ENCODE results near the gene NEDD1. TPM values are rescaled to one million over a fixed set of nuclear protein-coding genes. Genes with fewer than 3 reads are reported as not detected.

Gene NEDD1
- total and polyA plus RNA-seq, 2 experiments from 2014 or later, result 39.7 to 62.0 TPM

DNA sequence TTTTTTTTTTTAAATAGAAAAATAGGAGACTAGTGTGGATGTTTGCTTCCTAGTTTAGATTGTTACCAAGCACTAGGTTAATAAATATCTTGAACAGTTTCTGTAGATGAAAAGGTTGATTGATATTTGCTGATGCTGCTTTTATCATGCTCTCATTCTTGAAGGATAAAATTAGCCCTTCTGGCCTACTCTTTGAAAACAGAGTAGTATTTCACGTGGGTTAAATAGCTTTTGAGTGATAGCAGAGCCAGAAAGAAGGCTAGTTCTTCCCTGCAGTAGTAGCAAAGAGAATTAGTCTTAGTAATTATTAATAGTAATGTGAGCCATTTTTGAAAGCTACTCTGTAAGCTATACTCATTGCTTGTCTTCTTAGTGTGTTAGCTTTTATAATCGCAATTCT lies 5.2 kb downstream of the NEDD1 start:
- Histone ChIP-seq H3K4me2 (ENCODE audit: unreplicated experiment) (peak overlapping the region; percentile 7), H3K9me2 (ENCODE audit: insufficient read depth) (no peaks in the 10 kb centered on the region), H3K9me3 (ENCODE audit: low read depth) (no peaks in the 10 kb centered on the region), H4K20me1 (ENCODE audit: insufficient read depth) (no peaks in the 10 kb centered on the region), H3K9ac (no peak overlapping the region), H3K27me3 (replicated peaks; ENCODE audit: insufficient read depth) (no peaks in the 10 kb centered on the region), H3K4me1 (ENCODE audit: insufficient read depth) (peaks cover 30% of the 10 kb centered on the region), H3K36me3 (ENCODE audit: low read depth) (0 out of 2 replicates have a peak, but pooled peaks cover 8% of the 10 kb centered on the region), H2AFZ (no peak overlapping the region), H3F3A (ENCODE audit: insufficient read depth) (no peaks in the 10 kb centered on the region), H3K4me3 (no peak overlapping the region), H3K27ac (no peak overlapping the region), H3K79me2 (ENCODE audit: insufficient read depth) (peaks cover 95% of the 10 kb centered on the region)
- in situ Hi-C loops (cut with MboI), result no loop called here
- TF ChIP-seq EZH2phosphoT487 (IDR thresholded peaks at IDR 0.05; ENCODE audit: insufficient read depth, low read depth) (no peak), EZH2 (IDR thresholded peaks at IDR 0.05; ENCODE audit: insufficient read depth, poor library complexity, severe bottlenecking) (no peak)
- DNase-seq, result no peak
- 95% methylated on average over 2 of the region's 2 CpGs for WGBS, 2 experiments (ENCODE audit: low coverage in 1 of 2, low lambda C conversion rate in 2 of 2, missing lambda C conversion rate in 2 of 2)

DNA sequence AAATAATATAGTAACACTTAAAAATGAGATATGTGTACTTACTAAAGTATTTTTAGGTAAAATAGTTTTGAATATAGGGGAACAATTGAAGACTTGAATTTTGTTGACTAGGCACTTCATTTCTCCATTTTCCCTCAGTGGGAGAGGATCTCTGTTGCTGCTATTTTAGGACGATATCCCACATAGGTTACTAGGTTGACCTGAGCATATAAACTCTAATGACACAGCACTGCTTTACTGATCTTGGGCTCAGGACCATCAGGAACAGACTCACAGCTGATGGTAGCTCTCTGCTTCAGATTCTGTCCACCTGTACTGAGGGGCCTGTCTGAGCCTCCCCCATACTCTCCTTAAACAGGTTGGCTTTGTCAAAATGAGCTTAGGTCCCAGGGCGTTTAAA lies 5.9 kb downstream of the NEDD1 start:
- no peak overlapping the region for H2AFZ ChIP-seq
- no peaks in the 10 kb centered on the region for H3F3A ChIP-seq (ENCODE audit: insufficient read depth)
- no peaks in the 10 kb centered on the region for H3K9me3 ChIP-seq (ENCODE audit: low read depth)
- in situ Hi-C loops (cut with MboI), result no loop called here
- H3K27ac ChIP-seq, result no peak overlapping the region
- H3K36me3 ChIP-seq (ENCODE audit: low read depth), result 0 out of 2 replicates have a peak, but pooled peaks cover 13% of the 10 kb centered on the region
- TF ChIP-seq EZH2phosphoT487 (IDR thresholded peaks at IDR 0.05; ENCODE audit: insufficient read depth, low read depth) (no peak), EZH2 (IDR thresholded peaks at IDR 0.05; ENCODE audit: insufficient read depth, poor library complexity, severe bottlenecking) (no peak)
- peaks cover 95% of the 10 kb centered on the region for H3K79me2 ChIP-seq (ENCODE audit: insufficient read depth)
- no peaks in the 10 kb centered on the region for H3K27me3 ChIP-seq (replicated peaks; ENCODE audit: insufficient read depth)
- no peak overlapping the region for H3K4me3 ChIP-seq
- H3K4me1 ChIP-seq (ENCODE audit: insufficient read depth), result peaks cover 30% of the 10 kb centered on the region
- no peak for DNase-seq
- no peak overlapping the region for H3K9ac ChIP-seq
- no peak overlapping the region for H3K4me2 ChIP-seq (ENCODE audit: unreplicated experiment)
- WGBS, 2 experiments (ENCODE audit: low coverage in 1 of 2, low lambda C conversion rate in 2 of 2, missing lambda C conversion rate in 2 of 2), result 98 to 100% methylated on average over 2 of the region's 2 CpGs
- no peaks in the 10 kb centered on the region for H3K9me2 ChIP-seq (ENCODE audit: insufficient read depth)
- H4K20me1 ChIP-seq (ENCODE audit: insufficient read depth), result no peaks in the 10 kb centered on the region

- Histone ChIP-seq H4K20me1 (ENCODE audit: insufficient read depth) (no peaks in the 10 kb centered on the region), H3K36me3 (ENCODE audit: low read depth) (peaks cover 48% of the 10 kb centered on the region), H3K9me3 (ENCODE audit: low read depth) (no peaks in the 10 kb centered on the region), H3K27me3 (replicated peaks; ENCODE audit: insufficient read depth) (no peaks in the 10 kb centered on the region), H3K4me2 (ENCODE audit: unreplicated experiment) (no peak overlapping the region), H3F3A (ENCODE audit: insufficient read depth) (no peaks in the 10 kb centered on the region), H3K4me3 (no peak overlapping the region), H3K9ac (no peak overlapping the region), H3K27ac (no peak overlapping the region), H3K4me1 (ENCODE audit: insufficient read depth) (no peaks in the 10 kb centered on the region), H3K79me2 (ENCODE audit: insufficient read depth) (peaks cover 58% of the 10 kb centered on the region), H2AFZ (no peak overlapping the region), H3K9me2 (ENCODE audit: insufficient read depth) (no peaks in the 10 kb centered on the region)
- DNase-seq, result no peak
- in situ Hi-C loops (cut with MboI), result no loop called here
- WGBS, 2 experiments (ENCODE audit: low coverage in 1 of 2, low lambda C conversion rate in 2 of 2, missing lambda C conversion rate in 2 of 2), result 97 to 100% methylated on average over 2 of the region's 2 CpGs
- TF ChIP-seq EZH2phosphoT487 (IDR thresholded peaks at IDR 0.05; ENCODE audit: insufficient read depth, low read depth) (no peak), EZH2 (IDR thresholded peaks at IDR 0.05; ENCODE audit: insufficient read depth, poor library complexity, severe bottlenecking) (no peak)
These were observed 12.6 kb downstream of the NEDD1 start for GRCh38 chr12:96919510-96920210.

- TF ChIP-seq EZH2 (IDR thresholded peaks at IDR 0.05; ENCODE audit: insufficient read depth, poor library complexity, severe bottlenecking), result no peak
- no peak for TF ChIP-seq EZH2phosphoT487 (IDR thresholded peaks at IDR 0.05; ENCODE audit: insufficient read depth, low read depth)
- H3K27me3 ChIP-seq (replicated peaks; ENCODE audit: insufficient read depth), result no peaks in the 10 kb centered on the region
- no peaks in the 10 kb centered on the region for H3K9me2 ChIP-seq (ENCODE audit: insufficient read depth)
- H3K9me3 ChIP-seq (ENCODE audit: low read depth), result no peaks in the 10 kb centered on the region
- no peak overlapping the region for H3K9ac ChIP-seq
- in situ Hi-C loops (cut with MboI), result no loop called here
- no peaks in the 10 kb centered on the region for H3K79me2 ChIP-seq (ENCODE audit: insufficient read depth)
- H3K27ac ChIP-seq, result no peak overlapping the region
- no peak overlapping the region for H3K4me2 ChIP-seq (ENCODE audit: unreplicated experiment)
- no peak for DNase-seq
- 91 to 98% methylated on average over 2 of the region's 2 CpGs for WGBS, 2 experiments (ENCODE audit: low coverage in 1 of 2, low lambda C conversion rate in 2 of 2, missing lambda C conversion rate in 2 of 2)
- no peak overlapping the region for H2AFZ ChIP-seq
- no peaks in the 10 kb centered on the region for H4K20me1 ChIP-seq (ENCODE audit: insufficient read depth)
- no peak overlapping the region for H3K4me3 ChIP-seq
- H3F3A ChIP-seq (ENCODE audit: insufficient read depth), result no peaks in the 10 kb centered on the region
- H3K4me1 ChIP-seq (ENCODE audit: insufficient read depth), result no peaks in the 10 kb centered on the region
- peaks cover 51% of the 10 kb centered on the region for H3K36me3 ChIP-seq (ENCODE audit: low read depth)
These were observed 41.7 kb downstream of the NEDD1 start for GRCh38 chr12:96948782-96949181.
